Heart left ventricle (tissue), 16 donors: Measurements from ENCODE around the gene ABCC8. TPM values are rescaled to one million over a fixed set of nuclear protein-coding genes. Genes with fewer than 3 reads are reported as not detected.

ENCODE experiments used
- ATAC-seq, 4 donors: fragments of 200-7000 bp; cut with Tn5 transposase; one replicate each; pipeline ENCODE4 v1.9.1; 2020 to 2022; ENCODE audit warnings: moderate library complexity in 4 of 4, mild to moderate bottlenecking in 3 of 4, moderate number of reproducible peaks in 1 of 4
- DNase-seq, 5 donors: peaks; one replicate each; pipeline ENCODE4 v3.0.0-alpha.2; 2020
- H3K27ac ChIP-seq, 12 donors: fragments of 200-600 bp; sonication (generic) in 4 of 12; one replicate each; pipeline versions ENCODE4 v1.5.0 to v1.8.0; 2016 to 2022; ENCODE audit warnings: mild to moderate bottlenecking in 2 of 12
- H3K27me3 ChIP-seq, 9 donors: fragments of 200-600 bp; sonication (generic) in 2 of 9; one replicate each; pipeline versions ENCODE4 v1.5.1 to v1.8.0; 2016 to 2022; ENCODE audit warnings: mild to moderate bottlenecking in 3 of 9
- H3K36me3 ChIP-seq, 9 donors: fragments of 200-600 bp; sonication (generic) in 2 of 9; one replicate each; pipeline versions ENCODE4 v1.5.0 to v1.8.0; 2018 to 2022; ENCODE audit warnings: mild to moderate bottlenecking in 2 of 9
- H3K4me1 ChIP-seq, 12 donors: fragments of 200-600 bp; sonication (generic) in 4 of 12; one replicate each; pipeline versions ENCODE4 v1.5.0 to v1.8.0; 2016 to 2022; ENCODE audit warnings: mild to moderate bottlenecking in 3 of 12
- H3K4me3 ChIP-seq, 12 donors: fragments of 200-600 bp; sonication (generic) in 4 of 12; one replicate each; pipeline versions ENCODE4 v1.5.0 to v1.8.0; 2017 to 2022; ENCODE audit warnings: mild to moderate bottlenecking in 9 of 12, moderate library complexity in 4 of 12
- H3K9me3 ChIP-seq, 12 donors: fragments of 200-600 bp; sonication (generic) in 4 of 12; one replicate each; pipeline versions ENCODE4 v1.5.0 to v1.8.0; 2016 to 2022; ENCODE audit warnings: mild to moderate bottlenecking in 1 of 12
- POLR2A ChIP-seq, 2 donors: fragments of 450-650 bp; IDR thresholded peaks; one replicate each; pipeline ENCODE4 v1.6.1; 2017; ENCODE audit warnings: antibody characterized with exemption in 2 of 2, mild to moderate bottlenecking in 2 of 2, moderate library complexity in 2 of 2
- WGBS, 4 donors: extraction: QIAGEN DNeasy Blood & Tissue Kit in 2 of 4; methylation state at CpG; one replicate each; pipeline versions ENCODE4 v1.1.5 to v1.1.7; 2013 to 2018; 5-methylcytosine and 5-hydroxymethylcytosine counted together
- intact Hi-C, 10 donors: fragments of 100-400 bp; cut with DNase I; formaldehyde crosslinking; loops; one replicate each; pipeline versions ENCODE4 v1.11.1 to v1.14.2; 2022
- polyA plus RNA-seq, 2 donors: library from polyadenylated mRNA; stranded (reverse); fragments of 200-250 nt; gene quantifications; one replicate each; pipeline ENCODE4 v1.2.3, GENCODE V29; 2013
- total RNA-seq, 9 donors: library from RNA; depleted of rRNA in 2 of 9; stranded (reverse); fragments of >200 nt in 2 of 9; fragmentation: NEBNext Ultra II Directional in 3 of 9; extraction: Animal tissue kit (Norgen Biotek cat#: 25700) in 3 of 9; gene quantifications; one replicate each; pipeline versions ENCODE4 v1.1.0 to v1.2.4, GENCODE V29; 2016 to 2023
- TF ChIP-seq, protein P1 (sequence below), 12 donors: fragments of 200-600 bp; sonication (generic) in 4 of 12; IDR thresholded peaks; one replicate each; pipeline versions ENCODE4 v1.5.0 to v1.8.0; 2018 to 2022; ENCODE audit warnings: antibody characterized with exemption in 12 of 12, mild to moderate bottlenecking in 5 of 12
- donor health status: ischemic (EF 13 %, LVEDD 7.1; RV severe dilation, severe dysfunction).
- donor health status: healthy with polysubstance abuse.
- donor health status: DM: no; HTN: yes; CAD: no.
- donor health status: DM: no; HTN: no; CAD: no.
- donor health status: ischemic (EF 25% LVEDD 6.9; RV normal size, moderate dysfunction).
- donor health status: ischemic (EF 25% LVEDD 5.7; RV mildly dilated, moderate dysfunction).
- donor health status: healthy.
- donor health status: DM: yes; HTN: yes; CAD: no.
- donor health status: ischemic (EF 35%, LVEDD 5.7; RV mildly dilated, moderate dysfunction).
- donor health status: nonischemic (EF 11% LVEDD 7.7; RV severe dilation, severe dysfunction).
- donor health status: DM: yes; HTN: yes; CAD: no.
- donor health status: PGD.
- donor health status: ischemic (EF 29% LVEDD 5.4; RV normal size, mild dysfunction).
- donor health status: nonischemic (EF 23%, LVEDD 6.1; RV moderate dilation, normal function).

Gene ABCC8
- total and polyA plus RNA-seq, 11 donors: 0.69 to 9.6 (median 3.6) TPM

DNA sequence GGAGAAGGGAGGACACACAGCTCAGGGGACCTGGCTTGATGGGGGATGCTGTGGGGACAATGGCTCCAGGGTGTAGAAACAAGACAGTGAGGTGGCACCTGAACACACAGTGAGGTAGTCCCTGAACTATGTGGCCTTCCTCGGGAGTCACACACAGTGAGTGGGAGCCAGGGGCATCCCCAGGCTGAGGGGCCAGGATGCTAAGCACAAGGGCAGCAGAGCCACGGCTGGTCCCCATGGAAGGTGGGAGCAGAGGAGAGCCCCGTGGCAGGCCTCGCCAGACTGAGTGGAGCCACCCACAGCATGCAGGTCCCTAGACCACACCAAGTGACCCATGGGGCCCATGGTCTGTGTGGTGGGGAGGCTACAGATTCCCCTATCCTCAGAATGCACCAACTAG lies 26.0 kb upstream of the ABCC8 start:
- TF ChIP-seq, protein P1, sequence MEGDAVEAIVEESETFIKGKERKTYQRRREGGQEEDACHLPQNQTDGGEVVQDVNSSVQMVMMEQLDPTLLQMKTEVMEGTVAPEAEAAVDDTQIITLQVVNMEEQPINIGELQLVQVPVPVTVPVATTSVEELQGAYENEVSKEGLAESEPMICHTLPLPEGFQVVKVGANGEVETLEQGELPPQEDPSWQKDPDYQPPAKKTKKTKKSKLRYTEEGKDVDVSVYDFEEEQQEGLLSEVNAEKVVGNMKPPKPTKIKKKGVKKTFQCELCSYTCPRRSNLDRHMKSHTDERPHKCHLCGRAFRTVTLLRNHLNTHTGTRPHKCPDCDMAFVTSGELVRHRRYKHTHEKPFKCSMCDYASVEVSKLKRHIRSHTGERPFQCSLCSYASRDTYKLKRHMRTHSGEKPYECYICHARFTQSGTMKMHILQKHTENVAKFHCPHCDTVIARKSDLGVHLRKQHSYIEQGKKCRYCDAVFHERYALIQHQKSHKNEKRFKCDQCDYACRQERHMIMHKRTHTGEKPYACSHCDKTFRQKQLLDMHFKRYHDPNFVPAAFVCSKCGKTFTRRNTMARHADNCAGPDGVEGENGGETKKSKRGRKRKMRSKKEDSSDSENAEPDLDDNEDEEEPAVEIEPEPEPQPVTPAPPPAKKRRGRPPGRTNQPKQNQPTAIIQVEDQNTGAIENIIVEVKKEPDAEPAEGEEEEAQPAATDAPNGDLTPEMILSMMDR (IDR thresholded peaks at IDR 0.05): no peak
- no peak for TF ChIP-seq POLR2A (IDR thresholded peaks at IDR 0.05)
- intact Hi-C loops: loop anchor here in 4 of 10 donors (5.0 to 10.0 kb wide), 4 partner anchors 268 to 718 kb away; no protein-coding TSS in a partner anchor
- no peak for DNase-seq
- Histone ChIP-seq H3K27me3 (peaks cover 0 to 6% (median 0%) of the 10 kb centered on the region in 9 donors), H3K27ac (no peak overlapping the region), H3K4me1 (peaks cover 0 to 4% (median 0%) of the 10 kb centered on the region in 12 donors), H3K36me3 (no peaks in the 10 kb centered on the region), H3K4me3 (no peak overlapping the region), H3K9me3 (no peaks in the 10 kb centered on the region)
- 77 to 97% (median 91%) methylated on average over 3 to 4 of the region's 4 CpGs for WGBS, 4 donors
- no peak for ATAC-seq

DNA sequence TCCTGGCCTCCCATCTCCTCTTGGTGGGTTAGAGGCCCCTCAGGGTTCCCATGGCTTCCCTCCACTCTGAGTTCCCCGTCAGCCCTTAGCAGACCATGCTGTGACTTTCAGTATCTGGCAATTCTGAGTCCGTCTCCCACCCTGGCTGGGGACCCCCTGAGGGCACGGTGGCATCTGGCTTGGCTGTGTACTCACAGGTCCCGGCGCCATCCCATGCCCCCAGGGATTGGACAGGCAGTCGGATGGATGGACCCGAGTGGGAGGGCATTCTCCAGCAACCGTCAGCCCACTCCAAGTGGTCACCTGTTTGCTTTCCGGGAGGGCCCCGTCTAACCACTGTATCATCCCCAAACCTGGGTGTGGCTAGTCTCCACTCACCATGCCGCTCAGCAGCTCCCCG lies 24.0 kb upstream of the ABCC8 start:
- Histone ChIP-seq H3K27me3 (peaks cover 0 to 6% (median 0%) of the 10 kb centered on the region in 9 donors), H3K4me3 (no peak overlapping the region), H3K27ac (no peak overlapping the region), H3K4me1 (peaks cover 0 to 3% (median 0%) of the 10 kb centered on the region in 12 donors), H3K36me3 (no peaks in the 10 kb centered on the region), H3K9me3 (no peaks in the 10 kb centered on the region)
- TF ChIP-seq, protein P1 (IDR thresholded peaks at IDR 0.05): no peak
- no peak for TF ChIP-seq POLR2A (IDR thresholded peaks at IDR 0.05)
- intact Hi-C loops: loop anchor here in 4 of 10 donors (5.0 to 10.0 kb wide), 4 partner anchors 266 to 716 kb away; no protein-coding TSS in a partner anchor
- ATAC-seq (no peak), DNase-seq (no peak)
- 86 to 95% (median 93%) methylated on average over 12 of the region's 12 CpGs for WGBS, 4 donors

DNA sequence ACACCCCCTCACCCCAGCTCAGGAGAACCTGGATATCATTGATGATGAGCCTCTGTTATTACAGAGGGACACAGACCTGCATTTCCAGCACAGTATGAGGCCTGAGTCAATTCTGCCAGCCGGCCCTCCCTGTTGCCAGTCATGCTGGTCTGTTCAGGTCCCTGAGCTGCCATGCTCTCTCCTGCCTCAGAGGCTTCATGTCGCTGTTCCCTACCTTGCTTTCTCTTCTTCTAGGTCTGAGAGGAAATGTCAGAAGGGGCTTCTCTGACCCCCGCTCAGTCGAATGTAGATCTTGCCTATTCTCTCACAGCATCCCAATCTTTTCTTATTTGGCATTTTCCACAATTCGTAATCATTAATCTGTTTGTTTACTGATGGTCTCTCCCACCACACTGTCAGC lies 21.8 kb upstream of the ABCC8 start:
- peaks cover 0 to 6% (median 0%) of the 10 kb centered on the region in 9 donors for H3K27me3 ChIP-seq
- TF ChIP-seq, protein P1 (IDR thresholded peaks at IDR 0.05): no peak
- no peak for TF ChIP-seq POLR2A (IDR thresholded peaks at IDR 0.05)
- no peak for DNase-seq
- no peaks in the 10 kb centered on the region for H3K4me1 ChIP-seq
- H3K36me3 ChIP-seq: no peaks in the 10 kb centered on the region
- intact Hi-C loops: no loop called here
- H3K4me3 ChIP-seq: no peak overlapping the region
- no peak overlapping the region for H3K27ac ChIP-seq
- H3K9me3 ChIP-seq: no peaks in the 10 kb centered on the region
- no peak for ATAC-seq
- 77 to 87% (median 82%) methylated on average over 5 of the region's 5 CpGs for WGBS, 4 donors

DNA sequence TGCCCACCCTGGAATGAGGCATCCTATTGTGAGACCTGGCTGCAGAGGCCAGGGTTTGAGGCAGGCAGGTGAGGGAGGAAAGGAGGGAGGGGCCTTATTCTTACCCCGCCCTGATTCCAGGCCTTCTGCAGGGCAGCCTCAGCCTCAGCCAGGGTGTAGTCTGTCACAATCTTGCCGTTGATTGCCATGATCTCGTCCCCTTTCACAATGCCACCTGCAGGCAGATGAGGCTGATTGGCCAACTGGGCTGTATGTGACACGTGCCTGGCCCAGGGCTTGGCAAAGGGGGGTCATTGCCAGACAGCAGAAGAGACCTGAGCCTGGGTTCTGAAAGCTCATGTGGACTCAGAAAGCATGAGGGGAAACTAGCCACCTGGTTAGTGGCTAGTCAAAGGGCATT lies 21.4 kb upstream of the ABCC8 start:
- DNase-seq: no peak
- no peak for ATAC-seq
- TF ChIP-seq, protein P1 (IDR thresholded peaks at IDR 0.05): no peak
- TF ChIP-seq POLR2A (IDR thresholded peaks at IDR 0.05): no peak

More for the DNA sequence above, 21.4 kb upstream of the ABCC8 start:
- Histone ChIP-seq H3K36me3 (no peaks in the 10 kb centered on the region), H3K9me3 (no peaks in the 10 kb centered on the region), H3K4me1 (no peaks in the 10 kb centered on the region), H3K4me3 (no peak overlapping the region), H3K27me3 (peaks cover 0 to 6% (median 0%) of the 10 kb centered on the region in 9 donors), H3K27ac (no peak overlapping the region)
- intact Hi-C loops: no loop called here
- 52 to 59% (median 59%) methylated on average over 4 of the region's 4 CpGs for WGBS, 4 donors
